GM23338 (cell line): ENCODE measurements around the gene MRRF. TPM values are rescaled to one million over a fixed set of nuclear protein-coding genes. Genes with fewer than 3 reads are reported as not detected.

Experiments used
- ATAC-seq: fragments of 200-7000 bp; cut with Tn5 transposase; 3 replicates; pipeline ENCODE4 v1.9.1; 2020
- DNase-seq: peaks from one replicate; pipeline ENCODE4 v3.0.0-alpha.2; 2015; ENCODE audit warnings: low spot score
- H2AFZ ChIP-seq: fragments of 200-600 bp; sonication (generic); 2 replicates; pipeline ENCODE4 v1.8.0; 2016; ENCODE audit warnings: antibody characterized with exemption, mild to moderate bottlenecking, moderate library complexity
- H3F3A ChIP-seq: fragments of 200-600 bp; sonication (generic); replicated peaks from 2 replicates; pipeline ENCODE4 v1.8.0; 2017; ENCODE audit warnings: antibody characterized with exemption, mixed run types, low read depth
- H3K27ac ChIP-seq: fragments of 200-600 bp; sonication (generic); 2 replicates; pipeline ENCODE4 v1.6.1; 2016; ENCODE audit warnings: low read depth
- H3K27me3 ChIP-seq: fragments of 200-600 bp; sonication (generic); 2 replicates; pipeline ENCODE4 v1.8.0; 2016; ENCODE audit warnings: mild to moderate bottlenecking, mixed run types, moderate library complexity; ENCODE audit not compliant: insufficient read depth
- H3K36me3 ChIP-seq: fragments of 200-600 bp; sonication (generic); 2 replicates; pipeline ENCODE4 v1.8.0; 2016; ENCODE audit warnings: mild to moderate bottlenecking; ENCODE audit not compliant: insufficient read depth
- H3K4me1 ChIP-seq: fragments of 200-600 bp; sonication (generic); 2 replicates; pipeline ENCODE4 v1.8.0; 2016; ENCODE audit warnings: mild to moderate bottlenecking, moderate library complexity; ENCODE audit not compliant: insufficient read depth
- H3K4me2 ChIP-seq: fragments of 200-600 bp; sonication (generic); 2 replicates; pipeline ENCODE4 v1.7.1; 2017; ENCODE audit warnings: mixed run types
- H3K4me3 ChIP-seq: fragments of 200-600 bp; sonication (generic); 2 replicates; pipeline ENCODE4 v1.6.1; 2016; ENCODE audit warnings: mixed run types
- H3K79me2 ChIP-seq: fragments of 200-600 bp; sonication (generic); replicated peaks from 2 replicates; pipeline ENCODE4 v1.8.0; 2017; ENCODE audit warnings: mild to moderate bottlenecking; ENCODE audit not compliant: insufficient read depth
- H3K9me2 ChIP-seq: fragments of 200-600 bp; sonication (generic); 2 replicates; pipeline ENCODE4 v1.8.0; 2017; ENCODE audit not compliant: insufficient read depth
- H4K20me1 ChIP-seq: fragments of 200-600 bp; sonication (generic); replicated peaks from 2 replicates; pipeline ENCODE4 v1.8.0; 2017; ENCODE audit warnings: mild to moderate bottlenecking; ENCODE audit not compliant: insufficient read depth
- H3K27ac Mint-ChIP-seq: 2 replicates; pipeline ENCODE4 v1.8.0; 2020; ENCODE audit warnings: inconsistent platforms, mild to moderate bottlenecking, moderate library complexity, mixed read lengths
- H3K27me3 Mint-ChIP-seq: 3 replicates; pipeline ENCODE4 v1.8.0; 2022; ENCODE audit warnings: low read depth, mild to moderate bottlenecking, moderate library complexity, mixed read lengths, inconsistent platforms; ENCODE audit not compliant: insufficient read depth, poor library complexity
- H3K36me3 Mint-ChIP-seq: 3 replicates; pipeline ENCODE4 v1.8.0; 2021; ENCODE audit warnings: low read depth, mild to moderate bottlenecking, inconsistent platforms, moderate library complexity, mixed read lengths
- H3K4me1 Mint-ChIP-seq: 3 replicates; pipeline ENCODE4 v1.8.0; 2020; ENCODE audit warnings: mild to moderate bottlenecking, inconsistent platforms, mixed read lengths
- H3K4me3 Mint-ChIP-seq: 3 replicates; pipeline ENCODE4 v1.8.0; 2021; ENCODE audit warnings: moderate library complexity, mild to moderate bottlenecking, inconsistent platforms, mixed read lengths
- H3K9me3 Mint-ChIP-seq: 3 replicates; pipeline ENCODE4 v1.8.0; 2020; ENCODE audit warnings: moderate library complexity, mild to moderate bottlenecking, inconsistent platforms, mixed read lengths
- ETS1 ChIP-seq: IDR thresholded peaks from 2 replicates; pipeline ENCODE4 v1.6.1; 2016; ENCODE audit warnings: antibody characterized with exemption
- EZH2 ChIP-seq: fragments of 200-600 bp; sonication (generic); IDR thresholded peaks from one replicate; pipeline ENCODE4 v1.8.0; 2017; ENCODE audit warnings: antibody characterized with exemption, mild to moderate bottlenecking, low read depth; ENCODE audit not compliant: unreplicated experiment
- STAT1 ChIP-seq: IDR thresholded peaks from one replicate; pipeline ENCODE4 v1.6.1; 2016; ENCODE audit warnings: antibody characterized with exemption; ENCODE audit not compliant: unreplicated experiment
- ZNF114 ChIP-seq: fragments of 250-450 bp; sonication (Bioruptor Pico); IDR thresholded peaks from 2 replicates; pipeline ENCODE4 v1.5.0; 2020; ENCODE audit warnings: mild to moderate bottlenecking, moderate library complexity
- ZNF462 ChIP-seq: fragments of 250-450 bp; sonication (Bioruptor Pico); IDR thresholded peaks from 2 replicates; pipeline ENCODE4 v1.5.0; 2020; ENCODE audit warnings: mild to moderate bottlenecking, moderate library complexity
- polyA plus RNA-seq: library from polyadenylated mRNA; unstranded; fragments of >200 nt; fragmentation: Nextera tagmentation; extraction: Ambion mirVana; gene quantifications from 2 replicates; pipeline ENCODE4 v1.2.1, GENCODE V29; 2016
- total RNA-seq: library from RNA; depleted of rRNA; stranded (reverse); fragments of >200 nt; shearing (Covaris generic); gene quantifications from 2 replicates; pipeline ENCODE4 v1.2.3, GENCODE V29; 2014
- TF ChIP-seq, protein P1 (sequence below), 2 experiments: fragments of 200-600 bp in 1 of 2; sonication (generic) in 1 of 2; conservative IDR thresholded peaks; 2 replicates each; pipeline versions ENCODE4 v1.5.1 to v1.6.1; 2016 to 2017; ENCODE audit warnings: antibody characterized with exemption in 2 of 2, low read depth in 2 of 2, mild to moderate bottlenecking in 2 of 2, moderate library complexity in 1 of 2

MRRF gene
- total and polyA plus RNA-seq, 2 experiments from 2014 or later = 27.8 to 32.7 TPM

GRCh38 chr9:122215663-122216062 lies 49.0 kb upstream of the MRRF start (continued):
- TF ChIP-seq ZNF462 (CRISPR knock-in tag) = no peak
- no peak for TF ChIP-seq ETS1
- no peak for TF ChIP-seq ZNF114 (CRISPR knock-in tag)

- peak overlapping the region; percentile 83 for H2AFZ ChIP-seq
- H3F3A ChIP-seq = peaks cover 21% of the 10 kb centered on the region
- no peaks in the 10 kb centered on the region for H3K79me2 ChIP-seq
- peaks cover 3% of the 10 kb centered on the region; the same call in 1 of the 2 replicates for H3K9me2 ChIP-seq
- TF ChIP-seq EZH2 (peak; percentile 73), STAT1 (no peak), ZNF114 (CRISPR knock-in tag) (no peak)
- TF ChIP-seq, protein P1, sequence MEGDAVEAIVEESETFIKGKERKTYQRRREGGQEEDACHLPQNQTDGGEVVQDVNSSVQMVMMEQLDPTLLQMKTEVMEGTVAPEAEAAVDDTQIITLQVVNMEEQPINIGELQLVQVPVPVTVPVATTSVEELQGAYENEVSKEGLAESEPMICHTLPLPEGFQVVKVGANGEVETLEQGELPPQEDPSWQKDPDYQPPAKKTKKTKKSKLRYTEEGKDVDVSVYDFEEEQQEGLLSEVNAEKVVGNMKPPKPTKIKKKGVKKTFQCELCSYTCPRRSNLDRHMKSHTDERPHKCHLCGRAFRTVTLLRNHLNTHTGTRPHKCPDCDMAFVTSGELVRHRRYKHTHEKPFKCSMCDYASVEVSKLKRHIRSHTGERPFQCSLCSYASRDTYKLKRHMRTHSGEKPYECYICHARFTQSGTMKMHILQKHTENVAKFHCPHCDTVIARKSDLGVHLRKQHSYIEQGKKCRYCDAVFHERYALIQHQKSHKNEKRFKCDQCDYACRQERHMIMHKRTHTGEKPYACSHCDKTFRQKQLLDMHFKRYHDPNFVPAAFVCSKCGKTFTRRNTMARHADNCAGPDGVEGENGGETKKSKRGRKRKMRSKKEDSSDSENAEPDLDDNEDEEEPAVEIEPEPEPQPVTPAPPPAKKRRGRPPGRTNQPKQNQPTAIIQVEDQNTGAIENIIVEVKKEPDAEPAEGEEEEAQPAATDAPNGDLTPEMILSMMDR (conservative IDR thresholded peaks at IDR 0.05; ENCODE audit: low read depth in 2 of 2) = no peak
- H4K20me1 ChIP-seq = no peaks in the 10 kb centered on the region
- ATAC-seq (no peak), DNase-seq (peak; percentile 66)
- Mint-ChIP-seq H3K9me3 (peaks cover 7% of the 10 kb centered on the region), H3K4me3 (peak overlapping the region; percentile 69), H3K4me1 (peaks cover 39% of the 10 kb centered on the region), H3K27me3 (peaks cover 99% of the 10 kb centered on the region), H3K27ac (no peak overlapping the region), H3K36me3 (no peaks in the 10 kb centered on the region)
- peak overlapping the region; percentile 84 for H3K4me2 ChIP-seq
- peaks cover 41% of the 10 kb centered on the region for H3K4me1 ChIP-seq
- no peak overlapping the region for H3K27ac ChIP-seq
- no peaks in the 10 kb centered on the region for H3K36me3 ChIP-seq
- H3K4me3 ChIP-seq = peak overlapping the region; percentile 54
- H3K27me3 ChIP-seq = peaks cover 97% of the 10 kb centered on the region
Observed at GRCh38 chr9:122216138-122216797, 48.4 kb upstream of the MRRF start.
